Measurements from ENCODE around the gene SLC5A1.

SLC5A1 gene

DNA sequence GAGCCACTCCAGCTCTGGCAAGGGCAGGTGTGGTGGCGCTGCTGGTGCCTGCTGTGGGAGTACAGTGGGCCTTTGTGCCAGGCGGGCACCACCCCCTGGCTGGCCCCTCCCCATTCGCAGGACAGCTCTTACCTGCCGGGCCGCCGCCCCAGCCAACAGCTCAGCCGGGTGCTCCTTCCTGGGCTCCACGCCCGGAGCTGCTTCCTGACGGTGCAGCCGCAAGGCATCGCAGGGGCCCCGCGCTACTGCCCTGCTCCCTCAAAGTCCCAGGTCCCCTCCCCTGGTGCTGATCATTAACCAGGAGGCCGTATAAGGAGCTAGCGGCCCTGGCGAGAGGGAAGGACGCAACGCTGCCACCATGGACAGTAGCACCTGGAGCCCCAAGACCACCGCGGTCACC is at the start of gene SLC5A1:
SLC5A1 (plus strand) TSS at position 338 of the 400 bp plus-strand sequence; CDS start at position 359, 21 bp downstream.
- TF ChIP-seq, protein P1, sequence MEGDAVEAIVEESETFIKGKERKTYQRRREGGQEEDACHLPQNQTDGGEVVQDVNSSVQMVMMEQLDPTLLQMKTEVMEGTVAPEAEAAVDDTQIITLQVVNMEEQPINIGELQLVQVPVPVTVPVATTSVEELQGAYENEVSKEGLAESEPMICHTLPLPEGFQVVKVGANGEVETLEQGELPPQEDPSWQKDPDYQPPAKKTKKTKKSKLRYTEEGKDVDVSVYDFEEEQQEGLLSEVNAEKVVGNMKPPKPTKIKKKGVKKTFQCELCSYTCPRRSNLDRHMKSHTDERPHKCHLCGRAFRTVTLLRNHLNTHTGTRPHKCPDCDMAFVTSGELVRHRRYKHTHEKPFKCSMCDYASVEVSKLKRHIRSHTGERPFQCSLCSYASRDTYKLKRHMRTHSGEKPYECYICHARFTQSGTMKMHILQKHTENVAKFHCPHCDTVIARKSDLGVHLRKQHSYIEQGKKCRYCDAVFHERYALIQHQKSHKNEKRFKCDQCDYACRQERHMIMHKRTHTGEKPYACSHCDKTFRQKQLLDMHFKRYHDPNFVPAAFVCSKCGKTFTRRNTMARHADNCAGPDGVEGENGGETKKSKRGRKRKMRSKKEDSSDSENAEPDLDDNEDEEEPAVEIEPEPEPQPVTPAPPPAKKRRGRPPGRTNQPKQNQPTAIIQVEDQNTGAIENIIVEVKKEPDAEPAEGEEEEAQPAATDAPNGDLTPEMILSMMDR (IDR thresholded peaks at IDR 0.05; ENCODE audit: low read depth, low read length): no peak
- no peak within 1 kb of the TSS for H3K4me3 ChIP-seq (ENCODE audit: low read depth, low read length)

GRCh38 chr22:31995046-31995445 is 48.0 kb upstream of the SLC5A1 start:
- H3K4me3 ChIP-seq (ENCODE audit: low read depth, low read length): no peak overlapping the region
- TF ChIP-seq, protein P1 (IDR thresholded peaks at IDR 0.05; ENCODE audit: low read depth, low read length): no peak

DNA sequence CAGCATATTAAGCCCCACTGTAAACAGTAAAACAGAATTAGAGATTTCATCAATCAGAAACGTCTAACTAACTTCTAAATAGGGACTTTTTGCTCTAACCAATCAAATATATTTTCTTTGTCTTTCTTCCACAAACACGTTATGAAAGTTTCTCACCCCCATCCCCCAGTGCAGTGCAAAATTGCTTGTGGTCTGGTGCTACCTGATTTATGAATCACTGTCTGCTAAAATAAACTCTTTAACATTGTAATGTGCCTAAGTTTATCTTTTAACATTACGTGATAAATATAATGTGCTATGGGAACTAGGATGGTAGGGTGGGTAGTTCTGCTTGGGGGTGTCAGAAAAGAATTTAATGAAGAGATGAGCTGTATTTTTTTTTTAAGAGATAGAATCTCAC is 47.3 kb upstream of the SLC5A1 start:
- H3K4me3 ChIP-seq (ENCODE audit: low read depth, low read length): no peak overlapping the region
- TF ChIP-seq, protein P1 (IDR thresholded peaks at IDR 0.05; ENCODE audit: low read depth, low read length): no peak

GRCh38 chr22:31998784-31999385 is 44.2 kb upstream of the SLC5A1 start:
- H3K4me3 ChIP-seq (ENCODE audit: low read depth, low read length): no peak overlapping the region
- TF ChIP-seq, protein P1 (IDR thresholded peaks at IDR 0.05; ENCODE audit: low read depth, low read length): no peak

DNA sequence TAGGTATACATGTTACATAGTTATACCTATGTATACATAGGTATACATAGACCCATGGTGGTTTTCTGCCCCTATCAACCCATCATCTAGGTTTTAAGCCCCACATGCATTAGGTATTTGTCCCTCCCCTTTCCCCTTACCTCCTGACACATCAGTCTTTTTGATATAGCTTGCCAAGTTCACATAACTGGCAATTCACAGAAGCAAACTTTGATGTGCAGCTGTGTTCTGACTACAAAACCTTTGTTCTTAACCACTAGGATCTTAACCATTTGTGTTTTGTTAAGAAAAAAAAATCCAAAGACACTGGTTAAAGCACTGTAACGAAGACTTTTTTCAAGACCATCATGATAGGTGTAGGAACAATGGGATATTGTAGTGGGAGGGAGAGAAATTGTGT is 42.9 kb upstream of the SLC5A1 start:
- H3K4me3 ChIP-seq (ENCODE audit: low read depth, low read length): no peak overlapping the region
- TF ChIP-seq, protein P1 (IDR thresholded peaks at IDR 0.05; ENCODE audit: low read depth, low read length): no peak

- TF ChIP-seq, protein P1 (IDR thresholded peaks at IDR 0.05; ENCODE audit: low read depth, low read length): no peak
Observed at GRCh38 chr22:32005453-32005852, 37.6 kb upstream of the SLC5A1 start.

GRCh38 chr22:32013200-32013599 is 29.9 kb upstream of the SLC5A1 start:
- H3K4me3 ChIP-seq (ENCODE audit: low read depth, low read length): no peak overlapping the region
- TF ChIP-seq, protein P1 (IDR thresholded peaks at IDR 0.05; ENCODE audit: low read depth, low read length): no peak

More at GRCh38 chr22:32005453-32005852, 37.6 kb upstream of the SLC5A1 start:
- H3K4me3 ChIP-seq (ENCODE audit: low read depth, low read length): no peak overlapping the region

All from WI38 (cell line).